Hepatocyte (in vitro differentiated cells): ENCODE results near the gene GPR152. TPM values are rescaled to one million over a fixed set of nuclear protein-coding genes. Genes with fewer than 3 reads are reported as not detected.

Experiments
- DNase-seq: peaks from one replicate; pipeline ENCODE4 v3.0.0-alpha.2; 2016; ENCODE audit warnings: low spot score
- H2AFZ ChIP-seq: fragments of 200-600 bp; sonication (generic); 2 replicates; pipeline ENCODE4 v1.6.0; 2016; ENCODE audit warnings: antibody characterized with exemption, mild to moderate bottlenecking
- H3K27ac ChIP-seq: fragments of 200-600 bp; sonication (generic); 2 replicates; pipeline ENCODE4 v1.5.1; 2016; ENCODE audit warnings: mild to moderate bottlenecking
- H3K27me3 ChIP-seq: fragments of 200-600 bp; sonication (generic); 2 replicates; pipeline ENCODE4 v1.6.1; 2016
- H3K36me3 ChIP-seq: fragments of 200-600 bp; sonication (generic); replicated peaks from 2 replicates; pipeline ENCODE4 v1.5.1; 2016; ENCODE audit warnings: low read depth; ENCODE audit not compliant: insufficient read depth
- H3K4me1 ChIP-seq: fragments of 200-600 bp; sonication (generic); 2 replicates; pipeline ENCODE4 v1.5.1; 2016; ENCODE audit warnings: mild to moderate bottlenecking, moderate library complexity; ENCODE audit not compliant: insufficient read depth
- H3K4me2 ChIP-seq: fragments of 200-600 bp; sonication (generic); 2 replicates; pipeline ENCODE4 v1.6.0; 2016
- H3K4me3 ChIP-seq: fragments of 200-600 bp; sonication (generic); 2 replicates; pipeline ENCODE4 v1.5.1; 2016; ENCODE audit warnings: mild to moderate bottlenecking
- H3K79me2 ChIP-seq: fragments of 200-600 bp; sonication (generic); 2 replicates; pipeline ENCODE4 v1.6.0; 2017; ENCODE audit warnings: mild to moderate bottlenecking
- H3K9me2 ChIP-seq: fragments of 200-600 bp; sonication (generic); replicated peaks from 2 replicates; pipeline ENCODE4 v1.6.0; 2017; ENCODE audit warnings: mild to moderate bottlenecking; ENCODE audit not compliant: insufficient read depth
- H3K9me3 ChIP-seq: fragments of 200-600 bp; sonication (generic); 2 replicates; pipeline ENCODE4 v1.5.1; 2016; ENCODE audit warnings: low read depth, mild to moderate bottlenecking
- H4K20me1 ChIP-seq: fragments of 200-600 bp; sonication (generic); 2 replicates; pipeline ENCODE4 v1.6.0; 2016; ENCODE audit warnings: mild to moderate bottlenecking; ENCODE audit not compliant: insufficient read depth, poor library complexity, severe bottlenecking
- CTCF ChIP-seq: fragments of 200-600 bp; sonication (generic); IDR thresholded peaks from 2 replicates; pipeline ENCODE4 v1.5.1; 2016; ENCODE audit warnings: antibody characterized with exemption, mild to moderate bottlenecking; ENCODE audit not compliant: poor library complexity
- EZH2 ChIP-seq: fragments of 200-600 bp; sonication (generic); IDR thresholded peaks from 2 replicates; pipeline ENCODE4 v1.6.1; 2016; ENCODE audit warnings: antibody characterized with exemption, mild to moderate bottlenecking, borderline replicate concordance
- EZH2phosphoT487 ChIP-seq: fragments of 200-600 bp; sonication (generic); IDR thresholded peaks from one replicate; pipeline ENCODE4 v1.6.1; 2018; ENCODE audit warnings: antibody characterized with exemption, mild to moderate bottlenecking, low read depth, moderate library complexity; ENCODE audit not compliant: unreplicated experiment, severe bottlenecking
- WGBS: methylation state at CpG from one replicate; pipeline ENCODE4 v1.1.6; 2016; ENCODE audit warnings: low lambda C conversion rate; ENCODE audit errors: missing lambda C conversion rate; 5-methylcytosine and 5-hydroxymethylcytosine counted together
- polyA plus RNA-seq: library from polyadenylated mRNA; unstranded; fragments of >200 nt; fragmentation: Nextera tagmentation; extraction: Ambion mirVana; gene quantifications from 2 replicates; pipeline ENCODE4 v1.2.1, GENCODE V29; 2016
- total RNA-seq: library from RNA; depleted of rRNA; stranded (reverse); fragments of >200 nt; gene quantifications from 2 replicates; pipeline ENCODE4 v1.2.3, GENCODE V29; 2014

Gene GPR152
- total and polyA plus RNA-seq, 2 experiments from 2014 or later: not detected

GRCh38 chr11:67406420-67406968 is 46.0 kb downstream of the GPR152 start:
- TF ChIP-seq CTCF: no peak
- no peak for TF ChIP-seq EZH2
- no peak for TF ChIP-seq EZH2phosphoT487
- WGBS: 83% methylated on average over 10 of the region's 18 CpGs
- H3K36me3 ChIP-seq: no peaks in the 10 kb centered on the region
- H3K79me2 ChIP-seq: no peaks in the 10 kb centered on the region
- no peaks in the 10 kb centered on the region for H4K20me1 ChIP-seq
- no peaks in the 10 kb centered on the region for H3K9me2 ChIP-seq
- no peak overlapping the region for H3K4me3 ChIP-seq
- no peak for DNase-seq
- no peaks in the 10 kb centered on the region for H3K27me3 ChIP-seq
- H2AFZ ChIP-seq: no peak overlapping the region
- H3K27ac ChIP-seq: no peak overlapping the region
- H3K9me3 ChIP-seq: no peaks in the 10 kb centered on the region
- peaks cover 5% of the 10 kb centered on the region for H3K4me1 ChIP-seq
- no peak overlapping the region for H3K4me2 ChIP-seq

- no peaks in the 10 kb centered on the region for H3K9me2 ChIP-seq
- no peak for TF ChIP-seq EZH2
- no peak for TF ChIP-seq EZH2phosphoT487
- no peak for TF ChIP-seq CTCF
- WGBS: 87% methylated on average over 9 of the region's 9 CpGs
- H3K27me3 ChIP-seq: no peaks in the 10 kb centered on the region
- no peaks in the 10 kb centered on the region for H3K9me3 ChIP-seq
- no peak for DNase-seq
- H3K4me1 ChIP-seq: peaks cover 6% of the 10 kb centered on the region
- H3K79me2 ChIP-seq: peaks cover 6% of the 10 kb centered on the region
- no peak overlapping the region for H3K27ac ChIP-seq
- H3K36me3 ChIP-seq: no peaks in the 10 kb centered on the region
- no peak overlapping the region for H3K4me2 ChIP-seq
- H2AFZ ChIP-seq: no peak overlapping the region
- no peak overlapping the region for H3K4me3 ChIP-seq
- peaks cover 1% of the 10 kb centered on the region for H4K20me1 ChIP-seq
Observed at GRCh38 chr11:67405688-67406339, 46.7 kb downstream of the GPR152 start.

GRCh38 chr11:67405196-67405567 is 47.3 kb downstream of the GPR152 start:
- no peak for DNase-seq
- H3K27ac ChIP-seq: no peak overlapping the region
- no peak overlapping the region for H3K4me3 ChIP-seq
- no peak overlapping the region for H2AFZ ChIP-seq
- no peaks in the 10 kb centered on the region for H3K27me3 ChIP-seq
- no peaks in the 10 kb centered on the region for H3K9me2 ChIP-seq
- H3K79me2 ChIP-seq: peaks cover 12% of the 10 kb centered on the region
- no peaks in the 10 kb centered on the region for H3K36me3 ChIP-seq
- no peak overlapping the region for H3K4me2 ChIP-seq
- TF ChIP-seq CTCF: no peak
- no peak for TF ChIP-seq EZH2
- no peak for TF ChIP-seq EZH2phosphoT487
- H3K4me1 ChIP-seq: peaks cover 12% of the 10 kb centered on the region
- H3K9me3 ChIP-seq: no peaks in the 10 kb centered on the region
- WGBS: 98% methylated on average over 6 of the region's 6 CpGs
- H4K20me1 ChIP-seq: peaks cover 7% of the 10 kb centered on the region
